Panc1 (cell line): ENCODE results near the gene MAPK11. TPM values are rescaled to one million over a fixed set of nuclear protein-coding genes. Genes with fewer than 3 reads are reported as not detected.

ENCODE experiments used
- ATAC-seq: fragments of 200-7000 bp; cut with Tn5 transposase; 2 replicates; pipeline ENCODE4 v1.9.1; 2020; ENCODE audit warnings: mild to moderate bottlenecking, moderate library complexity
- BruUV-seq: library from RNA; stranded (reverse); fragments of 400-500 nt; replicated peaks from 2 replicates; lab custom pipeline; 2021; lab: Mats Ljungman, UMichigan
- CTCF ChIA-PET: fragments of 300-600 bp; sonication (Branson Sonifier 250); formaldehyde crosslinking; loops from one replicate; lab custom pipeline; 2022; ENCODE audit warnings: antibody characterized with exemption; lab: Charles Lee
- POLR2A ChIA-PET: fragments of 300-600 bp; sonication (Branson Sonifier 250); formaldehyde crosslinking; loops from one replicate; lab custom pipeline; 2022; ENCODE audit warnings: antibody characterized with exemption; lab: Charles Lee
- DNase-seq: peaks from one replicate; pipeline ENCODE4 v3.0.0-alpha.2; 2010; ENCODE audit warnings: low read depth, low spot score
- H3K27ac ChIP-seq: 2 replicates; pipeline ENCODE4 v1.5.1; 2011; ENCODE audit warnings: mild to moderate bottlenecking, low read length, inconsistent platforms
- H3K27me3 ChIP-seq: fragments of 200-500 bp; sonication (Bioruptor generic); 2 replicates; pipeline ENCODE4 v1.6.0; 2014; ENCODE audit warnings: low read length, inconsistent platforms; ENCODE audit not compliant: control insufficient read depth, insufficient read depth
- H3K36me3 ChIP-seq: fragments of 200-500 bp; sonication (Bioruptor generic); 2 replicates; pipeline ENCODE4 v1.5.1; 2014; ENCODE audit warnings: inconsistent platforms, mild to moderate bottlenecking, low read length, moderate library complexity; ENCODE audit not compliant: control insufficient read depth, insufficient read depth
- H3K4me1 ChIP-seq: 2 replicates; pipeline ENCODE4 v1.5.1; 2011; ENCODE audit warnings: inconsistent platforms, mild to moderate bottlenecking, low read length, moderate library complexity; ENCODE audit not compliant: control insufficient read depth, insufficient read depth
- H3K4me3 ChIP-seq, 2 experiments: 2 replicates each; pipeline ENCODE4 v1.5.1; 2011 to 2012; ENCODE audit warnings: low read depth in 2 of 2, low read length in 2 of 2, mild to moderate bottlenecking in 2 of 2, inconsistent platforms in 1 of 2, moderate library complexity in 1 of 2
- H3K9me3 ChIP-seq: fragments of 200-500 bp; sonication (Bioruptor generic); 2 replicates; pipeline ENCODE4 v1.5.1; 2014; ENCODE audit warnings: low read depth, mild to moderate bottlenecking, inconsistent platforms, low read length, moderate library complexity; ENCODE audit not compliant: control insufficient read depth, insufficient read depth
- POLR2AphosphoS5 ChIP-seq: IDR thresholded peaks from 2 replicates; pipeline ENCODE4 v1.6.1; 2012; ENCODE audit warnings: mild to moderate bottlenecking, low read depth, low read length, moderate library complexity
- SIN3A ChIP-seq: IDR thresholded peaks from 2 replicates; pipeline ENCODE4 v1.6.1; 2012; ENCODE audit warnings: low read depth, mild to moderate bottlenecking, low read length, moderate library complexity, borderline replicate concordance; ENCODE audit not compliant: insufficient read depth
- TCF7L2 ChIP-seq: IDR thresholded peaks from 2 replicates; pipeline ENCODE4 v1.6.1; 2011; ENCODE audit warnings: mild to moderate bottlenecking, low read depth, low read length, inconsistent platforms
- in situ Hi-C: cut with HindIII; loops from 2 replicates; pipeline ENCODE4 v1.10.0; 2016; ENCODE audit warnings: low sequenced_read_pairs, low pct_unique_long_range_greater_than_20kb
- intact Hi-C: fragments of 100-400 bp; cut with micrococcal nuclease; formaldehyde crosslinking; loops from one replicate; pipeline ENCODE4 v1.10.0; 2022; ENCODE audit not compliant: unreplicated experiment
- total RNA-seq: library from RNA; stranded (reverse); gene quantifications from one replicate; pipeline ENCODE4 v1.2.1, GENCODE V29; 2021; ENCODE audit not compliant: unreplicated experiment
- TF ChIP-seq, protein P1 (sequence below), 2 experiments: IDR thresholded peaks; 2 replicates each; pipeline ENCODE4 v1.6.1; 2011 to 2012; ENCODE audit warnings: low read depth in 2 of 2, control low read depth in 1 of 2, low read length in 1 of 2, mild to moderate bottlenecking in 1 of 2, moderate library complexity in 1 of 2; ENCODE audit not compliant: insufficient read depth in 1 of 2
- TF ChIP-seq, protein P2 (sequence below): fragments of 450-650 bp; IDR thresholded peaks from 2 replicates; pipeline ENCODE4 v1.5.1; 2017; ENCODE audit warnings: mild to moderate bottlenecking

Gene MAPK11
- total RNA-seq, 1 experiment from 2014 or later = 77.7 TPM

DNA sequence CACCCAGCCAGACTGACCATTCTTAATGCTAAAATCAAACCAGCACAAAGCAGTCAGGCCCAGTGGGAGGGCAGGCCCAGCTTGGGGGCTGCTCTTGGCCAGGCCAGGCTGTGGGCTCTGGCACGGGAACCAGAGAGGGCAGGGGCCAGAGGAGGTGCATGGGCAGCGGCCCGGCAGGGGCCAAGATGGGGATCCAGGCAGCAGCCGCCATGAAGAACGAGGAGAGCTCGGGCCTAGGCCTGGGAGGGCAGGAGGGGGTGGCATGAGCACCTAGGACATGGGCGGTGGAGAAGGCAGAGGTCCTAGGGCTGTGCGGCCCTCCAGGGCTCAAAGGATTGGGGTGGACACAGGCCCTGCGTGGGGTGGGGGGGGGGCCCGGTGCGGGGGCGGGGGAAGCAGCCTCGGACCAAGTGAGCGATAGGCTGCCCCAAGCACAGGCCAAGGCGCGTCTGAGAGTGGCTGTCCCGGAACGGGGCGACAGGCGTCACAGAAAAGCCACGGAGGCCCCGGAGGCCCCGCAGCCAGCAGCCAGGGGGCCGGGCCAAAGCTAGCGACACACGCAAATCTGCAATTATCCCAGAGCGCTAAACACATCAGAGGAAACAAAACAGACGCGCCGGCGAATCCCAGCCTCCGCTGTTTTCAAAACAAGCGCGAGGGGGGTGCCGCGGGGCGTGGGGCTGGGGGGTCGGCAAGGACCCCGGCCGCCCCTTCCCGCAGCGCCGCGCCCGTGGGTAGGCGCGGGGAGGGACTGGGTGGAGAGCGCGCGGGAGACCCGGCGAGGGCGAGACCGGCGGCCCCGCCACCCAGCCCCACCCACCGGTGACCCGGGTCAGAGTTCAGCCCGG, 29.0 kb upstream of the MAPK11 start:
- POLR2A ChIA-PET = no interaction called here
- H3K9me3 ChIP-seq = no peaks in the 10 kb centered on the region
- BruUV-seq = no TSS peak
- ATAC-seq (0 out of 2 replicates have a peak, but pooled peaks have one; percentile 5), DNase-seq (no peak)
- CTCF ChIA-PET = no interaction called here
- intact Hi-C loops (no loop called here), in situ Hi-C loops (no loop called here)
- H3K4me3 ChIP-seq = peak overlapping the region; percentile 30 to 31
- H3K27ac ChIP-seq = peak overlapping the region; percentile 70
- H3K4me1 ChIP-seq = peaks cover 78% of the 10 kb centered on the region
- no peak for TF ChIP-seq POLR2AphosphoS5
- TF ChIP-seq SIN3A = no peak
- TF ChIP-seq, protein P1, sequence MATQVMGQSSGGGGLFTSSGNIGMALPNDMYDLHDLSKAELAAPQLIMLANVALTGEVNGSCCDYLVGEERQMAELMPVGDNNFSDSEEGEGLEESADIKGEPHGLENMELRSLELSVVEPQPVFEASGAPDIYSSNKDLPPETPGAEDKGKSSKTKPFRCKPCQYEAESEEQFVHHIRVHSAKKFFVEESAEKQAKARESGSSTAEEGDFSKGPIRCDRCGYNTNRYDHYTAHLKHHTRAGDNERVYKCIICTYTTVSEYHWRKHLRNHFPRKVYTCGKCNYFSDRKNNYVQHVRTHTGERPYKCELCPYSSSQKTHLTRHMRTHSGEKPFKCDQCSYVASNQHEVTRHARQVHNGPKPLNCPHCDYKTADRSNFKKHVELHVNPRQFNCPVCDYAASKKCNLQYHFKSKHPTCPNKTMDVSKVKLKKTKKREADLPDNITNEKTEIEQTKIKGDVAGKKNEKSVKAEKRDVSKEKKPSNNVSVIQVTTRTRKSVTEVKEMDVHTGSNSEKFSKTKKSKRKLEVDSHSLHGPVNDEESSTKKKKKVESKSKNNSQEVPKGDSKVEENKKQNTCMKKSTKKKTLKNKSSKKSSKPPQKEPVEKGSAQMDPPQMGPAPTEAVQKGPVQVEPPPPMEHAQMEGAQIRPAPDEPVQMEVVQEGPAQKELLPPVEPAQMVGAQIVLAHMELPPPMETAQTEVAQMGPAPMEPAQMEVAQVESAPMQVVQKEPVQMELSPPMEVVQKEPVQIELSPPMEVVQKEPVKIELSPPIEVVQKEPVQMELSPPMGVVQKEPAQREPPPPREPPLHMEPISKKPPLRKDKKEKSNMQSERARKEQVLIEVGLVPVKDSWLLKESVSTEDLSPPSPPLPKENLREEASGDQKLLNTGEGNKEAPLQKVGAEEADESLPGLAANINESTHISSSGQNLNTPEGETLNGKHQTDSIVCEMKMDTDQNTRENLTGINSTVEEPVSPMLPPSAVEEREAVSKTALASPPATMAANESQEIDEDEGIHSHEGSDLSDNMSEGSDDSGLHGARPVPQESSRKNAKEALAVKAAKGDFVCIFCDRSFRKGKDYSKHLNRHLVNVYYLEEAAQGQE (IDR thresholded peaks at IDR 0.05; ENCODE audit: insufficient read depth in 1 of 2, low read depth in 2 of 2, low read length in 1 of 2) = no peak
- no peak for TF ChIP-seq TCF7L2
- TF ChIP-seq, protein P2, sequence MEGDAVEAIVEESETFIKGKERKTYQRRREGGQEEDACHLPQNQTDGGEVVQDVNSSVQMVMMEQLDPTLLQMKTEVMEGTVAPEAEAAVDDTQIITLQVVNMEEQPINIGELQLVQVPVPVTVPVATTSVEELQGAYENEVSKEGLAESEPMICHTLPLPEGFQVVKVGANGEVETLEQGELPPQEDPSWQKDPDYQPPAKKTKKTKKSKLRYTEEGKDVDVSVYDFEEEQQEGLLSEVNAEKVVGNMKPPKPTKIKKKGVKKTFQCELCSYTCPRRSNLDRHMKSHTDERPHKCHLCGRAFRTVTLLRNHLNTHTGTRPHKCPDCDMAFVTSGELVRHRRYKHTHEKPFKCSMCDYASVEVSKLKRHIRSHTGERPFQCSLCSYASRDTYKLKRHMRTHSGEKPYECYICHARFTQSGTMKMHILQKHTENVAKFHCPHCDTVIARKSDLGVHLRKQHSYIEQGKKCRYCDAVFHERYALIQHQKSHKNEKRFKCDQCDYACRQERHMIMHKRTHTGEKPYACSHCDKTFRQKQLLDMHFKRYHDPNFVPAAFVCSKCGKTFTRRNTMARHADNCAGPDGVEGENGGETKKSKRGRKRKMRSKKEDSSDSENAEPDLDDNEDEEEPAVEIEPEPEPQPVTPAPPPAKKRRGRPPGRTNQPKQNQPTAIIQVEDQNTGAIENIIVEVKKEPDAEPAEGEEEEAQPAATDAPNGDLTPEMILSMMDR = no peak
- no peaks in the 10 kb centered on the region for H3K27me3 ChIP-seq
- no peaks in the 10 kb centered on the region for H3K36me3 ChIP-seq

DNA sequence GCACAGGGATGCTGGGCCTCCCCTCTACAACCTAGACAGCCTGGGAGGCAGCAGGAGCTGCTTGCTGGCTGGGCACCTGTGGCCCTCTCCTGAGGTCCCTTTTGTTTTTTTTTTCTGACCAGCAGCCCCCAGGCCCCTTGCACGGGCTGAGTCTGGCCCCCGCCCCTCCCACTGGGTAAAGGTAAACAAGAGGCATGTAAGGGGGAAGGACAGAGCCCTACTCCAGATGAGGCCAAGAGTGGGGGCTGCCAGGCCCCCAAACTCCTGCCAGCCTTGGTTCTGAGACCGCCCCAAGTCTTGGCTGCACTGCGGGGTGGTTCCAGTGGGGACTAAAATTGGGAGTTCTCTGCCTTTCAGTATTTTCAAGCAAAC, 28.1 kb upstream of the MAPK11 start:
- in situ Hi-C loops (no loop called here), intact Hi-C loops (no loop called here)
- CTCF ChIA-PET = no interaction called here
- H3K36me3 ChIP-seq = no peaks in the 10 kb centered on the region
- DNase-seq (no peak), ATAC-seq (no peak)
- peaks cover 74% of the 10 kb centered on the region for H3K4me1 ChIP-seq
- H3K9me3 ChIP-seq = no peaks in the 10 kb centered on the region
- no peak overlapping the region for H3K4me3 ChIP-seq
- no peaks in the 10 kb centered on the region for H3K27me3 ChIP-seq
- BruUV-seq = no TSS peak
- peak overlapping the region; percentile 70 for H3K27ac ChIP-seq
- POLR2A ChIA-PET = no interaction called here
- TF ChIP-seq TCF7L2 (no peak), POLR2AphosphoS5 (no peak), SIN3A (no peak)
- TF ChIP-seq, protein P1 (IDR thresholded peaks at IDR 0.05; ENCODE audit: insufficient read depth in 1 of 2, low read depth in 2 of 2, low read length in 1 of 2) = no peak
- TF ChIP-seq, protein P2 = no peak
